NCI-H526 (cell line): ENCODE measurements around the gene STPG2.

Experiments used
- DNase-seq, 2 experiments: peaks; one replicate each; lab custom pipeline; 2025; lab: John Stamatoyannopoulos, UW

STPG2 gene

GRCh38 chr4:97819294-97819693 is 324.0 kb downstream of the STPG2 start:
- DNase-seq: no peak

- no peak for DNase-seq
These were observed 330.5 kb downstream of the STPG2 start for GRCh38 chr4:97812768-97813167.

- no peak for DNase-seq
These were observed 356.9 kb downstream of the STPG2 start for GRCh38 chr4:97786306-97786920.

GRCh38 chr4:97778174-97778573 is 365.1 kb downstream of the STPG2 start:
- DNase-seq: no peak

- no peak for DNase-seq
These were observed 368.8 kb downstream of the STPG2 start for GRCh38 chr4:97774347-97774989.

GRCh38 chr4:97770222-97770621 is 373.1 kb downstream of the STPG2 start:
- DNase-seq: no peak

GRCh38 chr4:97762115-97762512 is 381.2 kb downstream of the STPG2 start:
- no peak for DNase-seq

- DNase-seq: no peak
These were observed 381.7 kb downstream of the STPG2 start for GRCh38 chr4:97761445-97762114.

GRCh38 chr4:97759785-97760184 is 383.5 kb downstream of the STPG2 start:
- DNase-seq: no peak

- DNase-seq: no peak
These were observed 390.7 kb downstream of the STPG2 start for GRCh38 chr4:97752599-97752998.

GRCh38 chr4:97747945-97748344 is 395.3 kb downstream of the STPG2 start:
- DNase-seq: no peak

GRCh38 chr4:97720869-97721432 is 422.3 kb downstream of the STPG2 start:
- DNase-seq: peak; percentile 13 to 18

- no peak for DNase-seq
These were observed 452.1 kb downstream of the STPG2 start for GRCh38 chr4:97691111-97691605.

- no peak for DNase-seq
These were observed 472.5 kb downstream of the STPG2 start for GRCh38 chr4:97670703-97671269.

GRCh38 chr4:97665553-97665952 is 477.7 kb downstream of the STPG2 start:
- no peak for DNase-seq

GRCh38 chr4:97664741-97665140 is 478.5 kb downstream of the STPG2 start:
- no peak for DNase-seq

- DNase-seq: no peak
These were observed 481.1 kb downstream of the STPG2 start for GRCh38 chr4:97662133-97662532.

GRCh38 chr4:97656044-97656720 is 487.1 kb downstream of the STPG2 start:
- DNase-seq: no peak

- no peak for DNase-seq
These were observed 489.6 kb downstream of the STPG2 start for GRCh38 chr4:97653701-97654100.

GRCh38 chr4:97646997-97647396 is 496.3 kb downstream of the STPG2 start:
- DNase-seq: no peak

GRCh38 chr4:97645071-97645821 is 498.0 kb downstream of the STPG2 start:
- DNase-seq: no peak
